Psoas muscle (tissue), 8 donors: ENCODE measurements around the gene RRP12. TPM values are rescaled to one million over a fixed set of nuclear protein-coding genes. Genes with fewer than 3 reads are reported as not detected.
A peak's percentile ranks its signal among the peaks of the same experiment; 100 is the strongest.

Source experiments
- ATAC-seq, 4 donors: fragments of 200-7000 bp; cut with Tn5 transposase; one replicate each; pipeline ENCODE4 v1.9.1; 2020; ENCODE audit warnings: moderate library complexity in 3 of 4, mild to moderate bottlenecking in 2 of 4
- DNase-seq, 2 donors: peaks; one replicate each; pipeline ENCODE4 v3.0.0-alpha.2; 2020
- H3K27ac ChIP-seq: fragments of 200-600 bp; one replicate; pipeline ENCODE4 v1.8.0; 2022
- H3K27me3 ChIP-seq, 3 donors: fragments of 200-600 bp in 1 of 3; one replicate each; pipeline versions ENCODE4 v1.6.1 to v1.8.0; 2013 to 2022; ENCODE audit warnings: low read length in 2 of 3, mild to moderate bottlenecking in 2 of 3, moderate library complexity in 1 of 3; ENCODE audit not compliant: insufficient read depth in 3 of 3
- H3K36me3 ChIP-seq, 2 donors: fragments of 200-600 bp in 1 of 2; one replicate each; pipeline versions ENCODE4 v1.6.1 to v1.8.0; 2013 to 2022; ENCODE audit warnings: low read depth in 1 of 2, mild to moderate bottlenecking in 1 of 2, moderate library complexity in 1 of 2; ENCODE audit not compliant: insufficient read depth in 1 of 2
- H3K4me1 ChIP-seq: fragments of 200-600 bp; one replicate; pipeline ENCODE4 v1.8.0; 2022
- H3K4me3 ChIP-seq: fragments of 200-600 bp; one replicate; pipeline ENCODE4 v1.8.0; 2022; ENCODE audit warnings: mild to moderate bottlenecking
- H3K9me3 ChIP-seq: fragments of 200-600 bp; one replicate; pipeline ENCODE4 v1.8.0; 2022
- CTCF ChIP-seq: fragments of 200-600 bp; IDR thresholded peaks from one replicate; pipeline ENCODE4 v1.8.0; 2022; ENCODE audit warnings: antibody characterized with exemption
- WGBS, 3 donors: extraction: QIAGEN DNeasy Blood & Tissue Kit; methylation state at CpG; one replicate each; pipeline versions ENCODE4 v1.1.6 to v1.1.7; 2013; 5-methylcytosine and 5-hydroxymethylcytosine counted together
- intact Hi-C, 2 donors: fragments of 100-400 bp; cut with DNase I; formaldehyde crosslinking; loops; one replicate each; pipeline versions ENCODE4 v1.11.0 to v1.14.2; 2022
- polyA plus RNA-seq, 3 donors: library from polyadenylated mRNA; stranded (reverse); fragments of 200-250 nt; gene quantifications; one replicate each; pipeline ENCODE4 v1.2.3, GENCODE V29; 2013
- total RNA-seq, 4 donors: library from RNA; stranded (reverse); fragmentation: NEBNext Ultra II Directional in 2 of 4; extraction: Animal tissue kit (Norgen Biotek cat#: 25700) in 2 of 4; gene quantifications; one replicate each; pipeline versions ENCODE4 v1.2.1 to v1.2.4, GENCODE V29; 2021 to 2023
- donor health status: healthy with polysubstance abuse.
- donor health status: DM: no; HTN: no; CAD: no; lungs with moderate emphysema.
- donor health status: Bipolar disorder and iron deficiency.
- donor health status: healthy.
- donor health status: DM: yes; HTN: yes; CAD: no.
- donor health status: DM: no; HTN: no; CAD: no.
- donor health status: DM: no; HTN: no; CAD: no.
- donor health status: DM: yes; HTN: yes; CAD: no.

The RRP12 gene
- total and polyA plus RNA-seq, 7 donors = 46.5 to 114 (median 76.4) TPM

DNA sequence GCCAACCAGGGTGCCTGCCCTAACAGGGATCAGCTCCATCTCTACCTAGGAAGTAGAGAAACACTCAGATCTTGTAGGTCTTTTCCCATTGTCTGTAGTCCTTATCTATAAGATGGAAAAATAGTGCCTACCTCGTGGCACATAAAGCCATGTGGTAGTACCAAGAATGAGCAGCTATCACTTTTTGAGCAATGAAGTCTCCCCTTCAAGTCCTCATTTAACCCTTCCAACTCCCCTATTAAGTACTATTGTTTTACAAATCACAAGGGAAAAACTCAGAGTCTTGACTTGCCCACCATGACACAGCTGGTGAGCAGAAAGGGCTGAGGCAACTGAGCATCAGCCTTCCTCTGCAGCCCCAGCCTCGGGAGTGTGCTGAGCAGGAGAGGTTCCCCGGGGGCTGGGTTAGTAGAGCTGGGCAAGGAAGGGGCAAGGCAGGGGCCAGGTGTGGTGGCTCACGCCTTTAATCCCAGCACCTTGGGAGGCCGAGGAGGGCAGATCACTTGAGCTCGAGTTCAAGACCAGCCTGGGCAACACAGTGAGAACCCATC is 69.9 kb downstream of the RRP12 start:
- Histone ChIP-seq H3K4me3 (peak overlapping the region; percentile 83), H3K9me3 (no peaks in the 10 kb centered on the region), H3K27ac (peak overlapping the region; percentile 98), H3K27me3 (no peaks in the 10 kb centered on the region), H3K36me3 (peaks cover 3 to 9% of the 10 kb centered on the region in 2 donors), H3K4me1 (peaks cover 16% of the 10 kb centered on the region)
- DNase-seq = no peak
- TF ChIP-seq CTCF = no peak
- intact Hi-C loops = loop anchor here in 1 of 2 donors (5.0 kb wide), 1 partner anchor 39 kb away; the partner anchor contains the start of gene ARHGAP19
- no peak for ATAC-seq
- WGBS, 3 donors = 63 to 71% (median 65%) methylated on average over 6 of the region's 6 CpGs

GRCh38 chr10:97329766-97330165 is 71.4 kb downstream of the RRP12 start:
- whole genome bisulfite sequencing, 3 donors = 93 to 99% (median 97%) methylated on average over 5 of the region's 5 CpGs
- H3K36me3 ChIP-seq = peaks cover 3 to 9% of the 10 kb centered on the region in 2 donors
- no peaks in the 10 kb centered on the region for H3K9me3 ChIP-seq
- H3K4me3 ChIP-seq = no peak overlapping the region
- no peak for DNase-seq
- peak overlapping the region; percentile 23 for H3K27ac ChIP-seq
- no peaks in the 10 kb centered on the region for H3K27me3 ChIP-seq
- TF ChIP-seq CTCF = no peak
- no peak for ATAC-seq
- intact Hi-C loops = loop anchor here in 1 of 2 donors (5.0 kb wide), 1 partner anchor 37 kb away; the partner anchor contains the start of gene ARHGAP19
- peaks cover 16% of the 10 kb centered on the region for H3K4me1 ChIP-seq

DNA sequence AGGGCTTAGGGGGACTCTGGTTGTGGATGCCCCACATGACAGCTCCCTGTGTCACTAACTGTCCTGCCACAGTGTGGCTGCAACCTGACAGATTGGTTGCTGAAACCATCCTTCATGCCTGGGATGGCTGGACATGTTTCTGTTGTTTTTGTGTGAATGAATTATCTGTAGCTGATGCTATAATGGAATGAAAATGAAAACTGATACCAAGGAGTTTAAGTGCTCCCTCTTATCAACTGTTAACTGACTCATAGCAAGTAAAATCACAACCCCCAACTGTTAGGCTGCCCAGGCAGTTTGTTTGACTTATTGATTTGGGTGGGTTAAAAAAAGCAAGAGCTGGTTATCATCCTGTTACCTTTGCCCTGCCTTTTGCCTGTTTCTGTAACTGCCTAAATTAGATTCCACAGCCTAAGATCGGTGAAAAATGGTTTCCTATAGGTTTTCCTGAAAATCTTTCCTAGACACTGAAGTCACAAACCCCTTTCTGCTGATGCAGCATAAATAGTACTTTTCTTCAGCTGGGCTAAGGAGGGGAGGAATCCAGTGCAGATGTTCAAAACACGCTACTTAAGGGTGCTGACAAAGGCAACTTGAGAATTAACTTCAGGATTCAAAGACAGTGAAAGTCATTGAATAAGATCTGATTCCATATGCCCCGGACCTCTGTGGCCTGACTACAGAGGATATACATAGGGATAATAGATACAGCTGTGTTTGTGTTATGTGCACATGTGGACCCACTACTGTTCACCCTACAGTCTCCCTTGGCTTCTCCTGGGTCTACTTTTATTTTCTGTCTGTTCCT is 72.3 kb downstream of the RRP12 start:
- 71 to 78% (median 77%) methylated on average over 3 of the region's 3 CpGs for WGBS, 3 donors
- DNase-seq = no peak
- no peak for TF ChIP-seq CTCF
- peaks cover 16% of the 10 kb centered on the region for H3K4me1 ChIP-seq
- H3K9me3 ChIP-seq = no peaks in the 10 kb centered on the region
- intact Hi-C loops = no loop called here
- H3K27me3 ChIP-seq = no peaks in the 10 kb centered on the region
- H3K36me3 ChIP-seq = peaks cover 3 to 9% of the 10 kb centered on the region in 2 donors
- no peak overlapping the region for H3K27ac ChIP-seq
- no peak for ATAC-seq
- no peak overlapping the region for H3K4me3 ChIP-seq

DNA sequence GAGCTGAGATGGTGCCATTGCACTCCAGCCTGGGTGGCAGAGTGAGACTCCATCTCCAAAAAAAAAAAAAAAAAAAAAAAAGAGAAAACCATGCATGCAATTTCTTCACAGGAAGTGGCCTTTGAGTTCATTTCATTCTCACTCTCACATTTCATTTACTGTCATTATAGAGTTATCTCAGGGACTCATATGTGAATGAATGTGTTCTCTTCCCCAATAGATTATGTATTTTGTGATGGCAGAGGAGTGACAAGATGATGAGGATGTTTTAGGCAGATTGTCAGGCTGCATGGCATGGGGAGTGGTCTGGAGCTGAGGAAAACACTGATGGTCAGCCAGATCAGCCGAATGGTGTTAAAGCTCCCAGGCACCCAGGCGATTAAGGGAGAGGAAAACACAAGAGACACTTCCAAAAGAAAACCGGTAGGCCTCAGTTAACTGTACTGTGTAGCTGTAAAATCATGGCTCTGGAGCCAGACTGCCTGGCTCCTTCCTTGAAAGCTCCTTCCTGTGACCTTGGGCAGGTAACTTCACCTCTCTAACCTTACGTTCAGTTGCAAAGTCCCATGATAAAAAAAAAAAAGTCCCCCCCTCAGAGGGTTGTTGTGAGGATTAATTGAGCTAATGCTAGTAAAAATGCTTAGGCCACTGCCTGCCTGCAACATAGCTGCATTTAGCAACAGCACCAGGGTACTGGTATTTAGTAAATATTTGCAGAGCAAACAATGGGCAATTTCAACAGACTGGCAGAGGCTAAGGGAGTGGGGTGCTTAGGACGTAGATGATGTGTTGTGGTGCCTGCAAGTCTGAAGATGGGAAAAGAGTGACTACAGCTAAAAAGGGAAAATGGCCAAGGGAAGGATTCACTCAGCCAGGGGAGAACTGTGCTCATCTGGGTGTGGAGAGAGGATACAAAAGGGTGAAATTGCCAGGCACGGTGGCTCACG is 73.5 kb downstream of the RRP12 start:
- intact Hi-C loops = no loop called here
- ATAC-seq = no peak
- no peak for TF ChIP-seq CTCF
- no peak overlapping the region for H3K4me3 ChIP-seq
- no peaks in the 10 kb centered on the region for H3K9me3 ChIP-seq
- peaks cover 3 to 9% of the 10 kb centered on the region in 2 donors for H3K36me3 ChIP-seq
- H3K4me1 ChIP-seq = peaks cover 16% of the 10 kb centered on the region
- no peak overlapping the region for H3K27ac ChIP-seq
- no peak for DNase-seq
- no peaks in the 10 kb centered on the region for H3K27me3 ChIP-seq
- 79 to 88% (median 82%) methylated on average over 7 of the region's 7 CpGs for WGBS, 3 donors
